GM12892 (cell line): ENCODE results near the gene FSTL5.

ENCODE experiments used
- DNase-seq: peaks from one replicate; pipeline ENCODE4 v3.0.0; 2011; ENCODE audit not compliant: insufficient read length
- FAIRE-seq: peaks from 2 replicates; lab custom pipeline; 2011; peaks lifted over from hg19 to GRCh38; lab: Jason Lieb, UNC
- POLR2A ChIP-seq: IDR thresholded peaks from 2 replicates; pipeline ENCODE4 v1.6.1; 2011; ENCODE audit warnings: low read depth, low read length, control low read depth
- POLR2AphosphoS5 ChIP-seq: IDR thresholded peaks from 2 replicates; pipeline ENCODE4 v1.6.1; 2011; ENCODE audit warnings: low read depth, low read length, control low read depth
- TAF1 ChIP-seq: IDR thresholded peaks from 2 replicates; pipeline ENCODE4 v1.6.1; 2011; ENCODE audit warnings: low read depth, mild to moderate bottlenecking, control low read depth, low read length, borderline replicate concordance

The FSTL5 gene

DNA sequence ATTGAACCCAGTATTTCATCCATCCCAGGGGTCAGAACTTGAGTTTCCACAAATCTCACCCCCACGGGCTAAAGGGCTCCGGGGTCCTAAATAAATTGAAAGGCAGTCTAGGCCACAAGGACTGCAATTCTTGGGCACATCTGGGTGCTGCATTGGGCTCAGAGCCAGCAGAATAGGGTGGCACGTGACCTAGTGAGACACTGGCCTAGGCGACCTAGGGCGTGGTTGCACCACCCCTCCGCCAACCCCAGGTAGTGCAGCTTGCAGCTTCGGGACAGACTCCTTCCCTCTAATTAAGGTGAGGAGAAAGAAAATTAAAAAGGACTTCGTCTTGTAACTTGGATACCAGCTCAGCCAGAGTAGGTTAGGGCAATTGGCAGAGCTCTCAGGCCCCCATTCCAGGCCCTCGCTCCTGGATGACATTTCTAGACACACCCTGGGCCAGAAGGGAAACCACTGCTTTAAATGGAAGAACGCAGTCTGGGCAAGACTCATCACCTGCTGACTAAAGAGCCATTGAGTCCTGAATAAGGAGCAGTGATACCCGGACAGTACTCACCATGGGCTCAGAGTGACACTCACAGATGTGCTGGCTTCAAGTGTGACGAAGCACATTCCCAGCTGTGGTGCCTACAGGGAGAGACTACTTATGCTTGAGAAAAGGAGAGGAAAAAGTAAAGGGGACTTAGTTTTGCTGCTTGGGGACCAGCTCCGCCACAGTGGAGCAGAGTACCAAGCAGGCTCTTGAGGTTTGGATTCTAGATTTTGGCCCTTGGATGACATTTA is 735.4 kb downstream of the FSTL5 start:
- TF ChIP-seq TAF1, result no peak
- no peak for TF ChIP-seq POLR2AphosphoS5
- no peak for TF ChIP-seq POLR2A
- DNase-seq (no peak), FAIRE-seq (no peak)

DNA sequence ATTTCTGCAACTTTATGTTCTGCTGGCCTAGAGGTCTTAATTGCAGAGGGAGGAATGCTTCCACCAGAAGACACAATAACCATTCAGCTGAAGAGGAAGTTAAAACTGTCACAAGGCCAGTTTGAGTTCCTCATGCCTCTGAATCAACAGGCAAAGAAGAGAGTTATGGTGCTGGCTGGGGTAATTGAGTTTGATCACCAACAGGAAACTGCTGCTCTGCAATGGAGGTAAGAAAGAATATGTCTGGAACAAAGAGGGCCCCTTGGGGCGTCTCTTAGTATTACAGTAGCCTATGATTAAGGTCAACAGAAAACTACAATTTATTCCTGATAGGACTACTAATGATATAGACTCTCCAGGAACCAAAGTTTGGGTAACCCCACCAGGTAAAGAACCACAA is 744.0 kb downstream of the FSTL5 start:
- DNase-seq (no peak), FAIRE-seq (no peak)
- TF ChIP-seq TAF1 (no peak), POLR2AphosphoS5 (no peak), POLR2A (no peak)

DNA sequence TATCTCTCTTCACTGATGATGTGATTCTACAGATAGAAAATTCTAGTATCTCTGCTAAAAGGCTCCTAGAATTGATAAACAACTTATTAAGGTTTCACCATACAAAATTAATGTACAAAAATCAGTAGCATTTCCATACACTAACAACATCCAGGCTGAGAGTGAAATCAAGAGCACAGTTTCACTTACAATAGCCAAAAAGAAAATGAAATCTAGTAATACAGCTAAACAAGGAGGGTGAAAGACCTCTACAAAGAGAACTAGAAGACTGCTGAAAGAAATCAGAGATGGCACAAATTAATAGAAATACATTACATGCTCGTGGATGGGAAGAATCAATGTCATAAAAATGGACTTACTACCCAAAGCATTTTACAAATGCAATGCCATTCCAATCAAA is 751.9 kb downstream of the FSTL5 start:
- no peak for FAIRE-seq
- TF ChIP-seq POLR2AphosphoS5, result no peak
- TF ChIP-seq TAF1, result no peak
- TF ChIP-seq POLR2A, result no peak
- DNase-seq, result no peak

DNA sequence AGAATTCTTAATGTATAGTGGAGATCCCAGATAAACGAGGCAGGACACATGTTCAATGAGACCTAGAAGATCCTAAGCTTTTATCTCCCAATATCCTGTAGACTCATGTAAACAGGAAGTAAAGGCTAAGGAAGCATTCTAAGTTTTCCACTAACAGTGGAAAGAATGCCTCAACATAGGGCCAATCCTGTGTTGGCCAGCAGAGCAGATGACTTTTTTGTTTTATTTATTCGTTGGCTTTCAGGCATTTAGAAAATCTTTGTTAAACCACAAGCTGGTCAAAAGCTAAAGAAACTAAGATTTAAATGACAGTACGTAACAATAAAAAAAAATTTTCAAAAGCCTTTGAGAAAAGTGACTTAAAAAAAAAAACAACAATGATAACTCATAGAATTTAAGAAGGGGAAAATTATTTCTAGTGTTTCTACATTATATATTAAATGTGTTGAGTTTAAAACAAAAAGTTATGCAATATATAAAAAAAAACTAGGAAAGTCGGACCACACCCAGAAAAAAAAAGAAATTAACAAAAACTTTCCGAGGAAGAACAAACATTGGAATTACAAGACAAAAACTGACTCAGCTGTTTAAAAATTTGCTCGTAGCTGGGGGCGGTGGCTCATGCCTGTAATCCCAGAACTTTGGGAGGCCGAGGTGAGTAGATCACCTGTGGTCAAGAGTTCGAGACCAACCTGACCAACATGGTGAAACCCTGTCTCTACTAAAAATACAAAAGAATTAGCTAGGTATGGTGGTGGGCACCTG is 759.3 kb downstream of the FSTL5 start:
- FAIRE-seq, result no peak
- DNase-seq, result no peak
- TF ChIP-seq POLR2A, result no peak
- no peak for TF ChIP-seq POLR2AphosphoS5
- TF ChIP-seq TAF1, result no peak

DNA sequence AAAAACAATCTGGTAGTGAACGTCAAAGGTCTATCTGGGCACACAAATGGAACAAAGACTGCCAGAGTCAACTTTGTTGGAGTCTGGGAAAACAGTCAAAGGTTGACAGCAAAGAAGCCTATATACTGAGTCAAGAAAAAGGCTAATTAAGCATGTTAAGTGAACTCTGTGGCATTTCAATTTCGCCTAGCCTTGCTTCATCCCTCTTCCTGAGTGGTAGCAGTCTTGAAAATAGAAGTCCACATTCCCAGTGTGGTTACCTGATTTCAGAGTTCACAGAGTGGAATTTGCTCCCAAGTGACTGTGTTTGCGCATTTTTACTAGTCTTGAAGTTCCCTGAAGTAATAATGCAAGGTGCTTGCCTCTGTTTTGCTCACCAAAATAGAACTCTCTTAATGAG is 760.0 kb downstream of the FSTL5 start:
- no peak for FAIRE-seq
- TF ChIP-seq POLR2AphosphoS5 (no peak), TAF1 (no peak), POLR2A (no peak)

DNA sequence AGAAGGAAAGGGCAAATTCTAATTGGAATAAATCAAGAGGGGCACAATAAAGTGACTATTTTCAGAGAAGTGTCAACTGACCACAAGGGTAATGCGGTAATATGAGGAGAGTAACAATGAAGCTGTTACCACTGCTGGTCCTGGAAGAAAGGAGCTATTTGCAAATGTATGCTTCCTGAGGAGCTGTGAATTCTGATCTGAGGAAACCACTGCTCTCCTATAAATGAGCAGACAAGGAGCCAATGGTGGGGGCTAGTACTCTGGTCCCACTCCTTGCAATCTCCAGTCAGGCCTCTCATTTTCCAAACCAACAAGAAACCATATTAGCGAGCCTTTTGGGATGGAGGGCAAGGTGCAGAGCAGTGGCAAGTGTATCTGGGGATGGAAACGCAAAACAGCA is 770.2 kb downstream of the FSTL5 start:
- no peak for FAIRE-seq
- DNase-seq, result no peak
- no peak for TF ChIP-seq POLR2A
- no peak for TF ChIP-seq TAF1
- TF ChIP-seq POLR2AphosphoS5, result no peak

More for the DNA sequence above, 760.0 kb downstream of the FSTL5 start:
- no peak for DNase-seq

DNA sequence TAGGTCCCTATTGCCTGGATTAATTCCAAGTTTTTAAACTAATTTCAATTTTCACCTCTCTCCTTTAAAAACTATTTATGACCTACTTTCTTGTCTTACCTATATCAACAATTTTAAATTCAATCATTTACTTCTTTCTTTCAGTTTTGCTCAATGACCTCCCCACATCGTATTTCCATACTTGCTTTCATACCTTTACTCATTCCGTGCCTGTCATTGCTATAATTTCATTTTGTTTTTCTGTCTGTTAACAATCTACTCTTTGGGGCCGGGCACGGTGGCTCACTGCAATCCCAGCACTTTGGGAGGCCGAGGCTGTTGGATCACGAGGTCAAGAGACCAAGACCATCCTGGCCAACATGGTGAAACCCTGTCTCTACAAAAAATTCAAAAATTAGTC is 781.1 kb downstream of the FSTL5 start:
- DNase-seq (no peak), FAIRE-seq (no peak)
- TF ChIP-seq TAF1 (no peak), POLR2A (no peak), POLR2AphosphoS5 (no peak)

DNA sequence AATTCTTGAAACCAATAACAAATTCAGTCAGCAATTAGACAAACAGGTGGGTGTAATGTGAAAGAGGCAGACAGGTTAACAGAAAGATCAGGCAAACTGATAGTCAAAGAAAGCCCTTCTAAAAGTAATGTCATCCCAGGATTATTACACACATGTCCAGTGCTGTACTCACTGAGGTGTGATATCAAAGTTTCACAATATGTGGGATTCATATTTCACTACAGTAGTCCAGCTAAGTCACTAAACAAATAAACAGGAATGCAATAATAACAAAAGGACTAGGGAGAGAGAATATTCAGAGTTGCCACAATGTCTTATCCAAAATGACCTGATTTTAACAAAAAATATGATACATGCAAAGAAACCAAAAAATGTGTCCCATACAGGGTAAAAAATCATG is 787.5 kb downstream of the FSTL5 start:
- no peak for FAIRE-seq
- no peak for TF ChIP-seq TAF1
- no peak for TF ChIP-seq POLR2AphosphoS5
- TF ChIP-seq POLR2A, result no peak
- no peak for DNase-seq

DNA sequence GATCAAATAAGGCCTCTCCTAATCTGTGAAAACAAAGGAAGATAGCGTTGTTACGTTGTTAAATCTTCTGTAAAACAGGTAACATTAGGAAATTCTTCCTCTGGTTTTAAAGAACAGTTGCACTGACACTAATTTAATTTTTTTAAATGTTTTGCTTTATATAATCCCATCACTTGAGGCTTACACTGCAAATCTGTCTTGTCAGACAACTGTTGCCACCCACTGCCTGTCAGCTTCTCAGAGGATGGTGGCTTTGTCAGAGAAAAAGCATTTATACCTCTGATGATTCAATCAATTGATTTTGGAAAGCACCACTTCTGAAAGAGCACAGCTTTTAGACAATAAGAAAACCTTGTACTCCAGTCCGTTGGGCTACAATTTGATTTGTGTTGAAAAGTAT is 799.1 kb downstream of the FSTL5 start:
- DNase-seq, result no peak
- TF ChIP-seq TAF1, result no peak
- TF ChIP-seq POLR2A, result no peak
- TF ChIP-seq POLR2AphosphoS5, result no peak
- FAIRE-seq, result no peak

DNA sequence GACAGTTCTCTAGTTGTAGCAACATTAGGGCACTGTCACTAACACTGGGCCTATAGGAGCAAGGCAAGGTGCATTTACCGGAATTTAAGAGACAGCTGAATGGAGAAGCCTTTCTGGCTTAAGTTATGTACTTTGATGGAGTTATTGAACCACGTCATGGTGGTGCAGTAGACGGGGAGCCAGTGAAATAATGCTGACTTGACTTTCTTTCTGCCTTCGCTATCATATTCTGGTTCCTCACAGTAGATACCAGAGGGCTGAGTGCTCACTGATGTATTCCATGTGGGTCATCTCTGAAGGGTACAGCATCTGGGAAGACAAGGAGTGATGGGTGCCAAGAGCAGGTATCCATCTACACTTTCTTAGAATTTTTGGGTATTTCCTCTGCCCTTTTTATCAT is 802.8 kb downstream of the FSTL5 start:
- FAIRE-seq (no peak), DNase-seq (no peak)
- TF ChIP-seq TAF1 (no peak), POLR2AphosphoS5 (no peak), POLR2A (no peak)

DNA sequence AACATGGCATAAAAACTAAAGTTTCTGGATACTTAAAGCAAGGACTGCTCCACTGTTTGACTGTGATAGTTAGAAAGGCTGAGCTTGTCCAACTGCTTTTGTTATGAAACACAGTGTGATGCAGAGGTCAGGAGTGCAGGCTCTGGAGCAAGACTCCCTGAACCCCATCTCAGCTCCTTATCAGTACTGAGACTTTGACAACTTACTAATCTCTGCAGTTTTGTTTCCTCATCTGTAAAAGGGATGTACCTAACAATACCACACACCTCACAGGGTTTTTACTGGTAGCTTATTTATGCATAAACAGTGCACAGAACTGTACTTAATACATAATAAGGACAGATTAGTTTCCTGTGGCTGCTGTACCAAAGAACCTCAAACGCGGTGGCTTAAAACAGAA is 804.3 kb downstream of the FSTL5 start:
- DNase-seq (no peak), FAIRE-seq (no peak)
- TF ChIP-seq POLR2AphosphoS5 (no peak), POLR2A (no peak), TAF1 (no peak)

DNA sequence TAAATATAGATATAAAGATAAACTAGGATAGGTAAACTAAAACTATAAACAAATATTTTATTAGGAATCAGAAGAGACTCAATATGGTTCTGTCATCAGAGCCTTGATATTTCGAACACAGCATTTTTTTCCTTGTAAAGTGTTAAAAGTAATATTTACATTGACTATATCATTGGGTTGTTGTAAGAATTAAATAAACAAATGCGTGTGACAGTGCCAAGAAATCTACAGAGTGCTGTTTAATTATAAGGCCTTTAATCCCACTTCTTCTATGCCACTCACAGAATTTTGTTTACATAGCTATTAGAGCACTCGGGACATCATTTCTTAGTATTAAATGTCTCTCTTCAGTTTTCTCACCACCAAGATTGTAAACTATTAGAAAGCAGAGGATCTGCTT is 807.4 kb downstream of the FSTL5 start:
- no peak for TF ChIP-seq POLR2AphosphoS5
- TF ChIP-seq POLR2A, result no peak
- TF ChIP-seq TAF1, result no peak
- DNase-seq, result no peak
- no peak for FAIRE-seq
